IMR-90 (cell line): Measurements from ENCODE around the gene VCL.

Experiments
- CTCF ChIP-seq: conservative IDR thresholded peaks from 2 replicates; pipeline ENCODE4 v1.5.1; 2012; ENCODE audit warnings: mild to moderate bottlenecking, low read depth, low read length, improper control_type of control experiment
- POLR2A ChIP-seq: IDR thresholded peaks from 2 replicates; pipeline ENCODE4 v1.6.1; 2012; ENCODE audit warnings: mild to moderate bottlenecking, low read depth, low read length
- RAD21 ChIP-seq: IDR thresholded peaks from 2 replicates; pipeline ENCODE4 v1.6.1; 2012; ENCODE audit warnings: low read length, improper control_type of control experiment

- TF ChIP-seq POLR2A (no peak), CTCF (no peak), RAD21 (no peak)
Measured at GRCh38 chr10:74120911-74121310, 123.0 kb downstream of the VCL start.
